ENCODE measurements around the gene HIRIP3.
A peak's percentile ranks its signal among the peaks of the same experiment; 100 is the strongest.

Gene HIRIP3

DNA sequence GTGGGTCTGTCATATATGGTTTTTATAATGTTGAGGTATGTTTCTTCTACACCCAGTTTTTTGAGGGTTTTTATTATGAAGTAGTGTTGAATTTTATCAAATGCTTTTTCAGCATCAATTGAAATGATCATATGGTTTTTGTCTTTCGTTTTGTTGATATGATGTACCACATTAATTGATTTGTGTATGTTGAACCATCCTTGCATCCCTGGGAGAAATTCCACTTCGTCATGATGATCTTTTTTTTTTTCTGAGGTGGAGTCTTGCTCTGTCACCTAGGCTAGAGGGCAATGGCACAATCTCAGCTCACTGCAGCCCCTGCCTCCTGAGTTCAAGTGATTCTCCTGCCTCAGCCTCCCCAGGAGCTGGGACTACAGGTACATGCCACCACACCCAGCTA is 47.5 kb downstream of the HIRIP3 start:
- DNase-seq (ENCODE audit: low read depth, low spot score): no peak
- TF ChIP-seq, protein P1, sequence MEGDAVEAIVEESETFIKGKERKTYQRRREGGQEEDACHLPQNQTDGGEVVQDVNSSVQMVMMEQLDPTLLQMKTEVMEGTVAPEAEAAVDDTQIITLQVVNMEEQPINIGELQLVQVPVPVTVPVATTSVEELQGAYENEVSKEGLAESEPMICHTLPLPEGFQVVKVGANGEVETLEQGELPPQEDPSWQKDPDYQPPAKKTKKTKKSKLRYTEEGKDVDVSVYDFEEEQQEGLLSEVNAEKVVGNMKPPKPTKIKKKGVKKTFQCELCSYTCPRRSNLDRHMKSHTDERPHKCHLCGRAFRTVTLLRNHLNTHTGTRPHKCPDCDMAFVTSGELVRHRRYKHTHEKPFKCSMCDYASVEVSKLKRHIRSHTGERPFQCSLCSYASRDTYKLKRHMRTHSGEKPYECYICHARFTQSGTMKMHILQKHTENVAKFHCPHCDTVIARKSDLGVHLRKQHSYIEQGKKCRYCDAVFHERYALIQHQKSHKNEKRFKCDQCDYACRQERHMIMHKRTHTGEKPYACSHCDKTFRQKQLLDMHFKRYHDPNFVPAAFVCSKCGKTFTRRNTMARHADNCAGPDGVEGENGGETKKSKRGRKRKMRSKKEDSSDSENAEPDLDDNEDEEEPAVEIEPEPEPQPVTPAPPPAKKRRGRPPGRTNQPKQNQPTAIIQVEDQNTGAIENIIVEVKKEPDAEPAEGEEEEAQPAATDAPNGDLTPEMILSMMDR (IDR thresholded peaks at IDR 0.05; ENCODE audit: insufficient read depth, low read length, missing control alignments): no peak
- POLR2A ChIA-PET: interaction anchor here (0.7 kb wide), 1 partner anchor 92 kb away, joined by 3 read pairs; no protein-coding TSS in a partner anchor
- H3K4me3 ChIP-seq (ENCODE audit: low read depth, low read length): no peak overlapping the region
- CTCF ChIA-PET: interaction anchor here (1.0 kb wide), 1 partner anchor 163 kb away, joined by 4 read pairs; no protein-coding TSS in a partner anchor

GRCh38 chr16:29943846-29944799 is 51.3 kb downstream of the HIRIP3 start:
- ChIA-PET CTCF (interaction anchor here (0.7 to 3.6 kb wide), 11 partner anchors 10 to 88 kb away, joined by 3 to 19 read pairs (median 8); partner anchors contain the start of genes KCTD13, TAOK2, TLCD3B and TMEM219), POLR2A (interaction anchor here (0.6 to 2.8 kb wide), 6 partner anchors 17 to 293 kb away, joined by 3 to 21 read pairs (median 6); partner anchors contain the start of genes ASPHD1, KCTD13, PAGR1 and TAOK2)
- H3K4me3 ChIP-seq (ENCODE audit: low read depth, low read length): peak overlapping the region; percentile 24
- TF ChIP-seq, protein P1 (IDR thresholded peaks at IDR 0.05; ENCODE audit: insufficient read depth, low read length, missing control alignments): peak; percentile 41
- DNase-seq (ENCODE audit: low read depth, low spot score): peak; percentile 95

Measured in AG04449 (cell line).